22Rv1 (cell line): Measurements from ENCODE around the gene AKAP14.
A peak's percentile ranks its signal among the peaks of the same experiment; 100 is the strongest.

Experiments
- ZFX ChIP-seq: fragments of 450-650 bp; IDR thresholded peaks from 2 replicates; pipeline ENCODE4 v1.6.1; 2017; ENCODE audit warnings: antibody characterized with exemption, borderline replicate concordance
- TF ChIP-seq, protein P1 (sequence below): fragments of 450-650 bp; IDR thresholded peaks from 2 replicates; pipeline ENCODE4 v1.5.1; 2017; ENCODE audit warnings: mild to moderate bottlenecking

DNA sequence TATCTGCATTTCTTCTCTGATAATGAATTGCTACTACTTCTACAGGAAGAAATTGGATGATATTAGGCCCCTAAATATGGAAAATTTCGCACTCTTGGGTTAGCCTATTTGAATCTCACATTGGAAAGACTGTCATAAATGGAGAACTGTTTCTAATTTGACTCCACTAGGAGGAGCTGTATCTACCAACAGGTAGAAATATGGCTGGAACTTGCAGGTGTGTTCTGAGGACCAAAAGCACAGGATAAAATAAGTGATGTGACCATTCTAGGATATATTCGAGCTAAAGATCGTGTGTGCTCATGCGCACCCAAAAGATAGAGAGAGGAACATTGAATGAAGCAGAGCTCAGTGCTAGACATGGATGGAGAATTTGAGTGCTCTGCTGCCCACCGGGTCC is 52.7 kb downstream of the AKAP14 start:
- TF ChIP-seq, protein P1, sequence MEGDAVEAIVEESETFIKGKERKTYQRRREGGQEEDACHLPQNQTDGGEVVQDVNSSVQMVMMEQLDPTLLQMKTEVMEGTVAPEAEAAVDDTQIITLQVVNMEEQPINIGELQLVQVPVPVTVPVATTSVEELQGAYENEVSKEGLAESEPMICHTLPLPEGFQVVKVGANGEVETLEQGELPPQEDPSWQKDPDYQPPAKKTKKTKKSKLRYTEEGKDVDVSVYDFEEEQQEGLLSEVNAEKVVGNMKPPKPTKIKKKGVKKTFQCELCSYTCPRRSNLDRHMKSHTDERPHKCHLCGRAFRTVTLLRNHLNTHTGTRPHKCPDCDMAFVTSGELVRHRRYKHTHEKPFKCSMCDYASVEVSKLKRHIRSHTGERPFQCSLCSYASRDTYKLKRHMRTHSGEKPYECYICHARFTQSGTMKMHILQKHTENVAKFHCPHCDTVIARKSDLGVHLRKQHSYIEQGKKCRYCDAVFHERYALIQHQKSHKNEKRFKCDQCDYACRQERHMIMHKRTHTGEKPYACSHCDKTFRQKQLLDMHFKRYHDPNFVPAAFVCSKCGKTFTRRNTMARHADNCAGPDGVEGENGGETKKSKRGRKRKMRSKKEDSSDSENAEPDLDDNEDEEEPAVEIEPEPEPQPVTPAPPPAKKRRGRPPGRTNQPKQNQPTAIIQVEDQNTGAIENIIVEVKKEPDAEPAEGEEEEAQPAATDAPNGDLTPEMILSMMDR, result peak; percentile 47
- TF ChIP-seq ZFX, result no peak
